ENCODE measurements around the gene BHLHE41.
A peak's percentile ranks its signal among the peaks of the same experiment; 100 is the strongest.

BHLHE41 gene

GRCh38 chr12:26149968-26150500, 25.2 kb upstream of the BHLHE41 start:
- peaks cover 8% of the 10 kb centered on the region for H3K27me3 Mint-ChIP-seq
- no peak overlapping the region for H3K27ac Mint-ChIP-seq
- H3K4me1 Mint-ChIP-seq (ENCODE audit: low read depth): no peaks in the 10 kb centered on the region
- no peaks in the 10 kb centered on the region for H3K9me3 Mint-ChIP-seq (ENCODE audit: low read depth)
- no peaks in the 10 kb centered on the region for H3K36me3 Mint-ChIP-seq
- H3K4me3 Mint-ChIP-seq: no peak overlapping the region

GRCh38 chr12:26148291-26148690, 23.5 kb upstream of the BHLHE41 start:
- H3K27me3 Mint-ChIP-seq: peaks cover 6% of the 10 kb centered on the region
- no peaks in the 10 kb centered on the region for H3K4me1 Mint-ChIP-seq (ENCODE audit: low read depth)
- H3K36me3 Mint-ChIP-seq: no peaks in the 10 kb centered on the region
- H3K4me3 Mint-ChIP-seq: no peak overlapping the region
- no peaks in the 10 kb centered on the region for H3K9me3 Mint-ChIP-seq (ENCODE audit: low read depth)
- H3K27ac Mint-ChIP-seq: no peak overlapping the region

GRCh38 chr12:26143291-26143690, 18.5 kb upstream of the BHLHE41 start:
- no peak overlapping the region for H3K4me3 Mint-ChIP-seq
- H3K9me3 Mint-ChIP-seq (ENCODE audit: low read depth): no peaks in the 10 kb centered on the region
- H3K4me1 Mint-ChIP-seq (ENCODE audit: low read depth): no peaks in the 10 kb centered on the region
- H3K36me3 Mint-ChIP-seq: no peaks in the 10 kb centered on the region
- peaks cover 4% of the 10 kb centered on the region for H3K27me3 Mint-ChIP-seq
- H3K27ac Mint-ChIP-seq: no peak overlapping the region

- Mint-ChIP-seq H3K36me3 (no peaks in the 10 kb centered on the region), H3K9me3 (ENCODE audit: low read depth) (no peaks in the 10 kb centered on the region), H3K27ac (no peak overlapping the region), H3K27me3 (peaks cover 5% of the 10 kb centered on the region), H3K4me1 (ENCODE audit: low read depth) (no peaks in the 10 kb centered on the region), H3K4me3 (no peak overlapping the region)
These were observed 14.0 kb upstream of the BHLHE41 start for GRCh38 chr12:26138860-26139259.

GRCh38 chr12:26136688-26137087, 11.9 kb upstream of the BHLHE41 start:
- H3K4me3 Mint-ChIP-seq: no peak overlapping the region
- H3K27me3 Mint-ChIP-seq: peaks cover 12% of the 10 kb centered on the region
- no peaks in the 10 kb centered on the region for H3K9me3 Mint-ChIP-seq (ENCODE audit: low read depth)
- no peaks in the 10 kb centered on the region for H3K4me1 Mint-ChIP-seq (ENCODE audit: low read depth)
- no peak overlapping the region for H3K27ac Mint-ChIP-seq
- no peaks in the 10 kb centered on the region for H3K36me3 Mint-ChIP-seq

GRCh38 chr12:26135571-26135970, 10.7 kb upstream of the BHLHE41 start:
- Mint-ChIP-seq H3K4me3 (no peak overlapping the region), H3K36me3 (no peaks in the 10 kb centered on the region), H3K27me3 (peaks cover 17% of the 10 kb centered on the region), H3K9me3 (ENCODE audit: low read depth) (no peaks in the 10 kb centered on the region), H3K27ac (no peak overlapping the region), H3K4me1 (ENCODE audit: low read depth) (no peaks in the 10 kb centered on the region)

- no peaks in the 10 kb centered on the region for H3K36me3 Mint-ChIP-seq
- peaks cover 19% of the 10 kb centered on the region for H3K27me3 Mint-ChIP-seq
- H3K4me1 Mint-ChIP-seq (ENCODE audit: low read depth): no peaks in the 10 kb centered on the region
- H3K27ac Mint-ChIP-seq: no peak overlapping the region
- no peaks in the 10 kb centered on the region for H3K9me3 Mint-ChIP-seq (ENCODE audit: low read depth)
- no peak overlapping the region for H3K4me3 Mint-ChIP-seq
These were observed 10.2 kb upstream of the BHLHE41 start for GRCh38 chr12:26135010-26135420.

- peaks cover 22% of the 10 kb centered on the region for H3K27me3 Mint-ChIP-seq
- no peaks in the 10 kb centered on the region for H3K4me1 Mint-ChIP-seq (ENCODE audit: low read depth)
- H3K4me3 Mint-ChIP-seq: no peak overlapping the region
- no peak overlapping the region for H3K27ac Mint-ChIP-seq
- no peaks in the 10 kb centered on the region for H3K36me3 Mint-ChIP-seq
- H3K9me3 Mint-ChIP-seq (ENCODE audit: low read depth): no peaks in the 10 kb centered on the region
These were observed 9.7 kb upstream of the BHLHE41 start for GRCh38 chr12:26134540-26134939.

GRCh38 chr12:26133521-26133920, 8.7 kb upstream of the BHLHE41 start:
- no peaks in the 10 kb centered on the region for H3K9me3 Mint-ChIP-seq (ENCODE audit: low read depth)
- no peaks in the 10 kb centered on the region for H3K4me1 Mint-ChIP-seq (ENCODE audit: low read depth)
- H3K4me3 Mint-ChIP-seq: no peak overlapping the region
- H3K36me3 Mint-ChIP-seq: no peaks in the 10 kb centered on the region
- H3K27ac Mint-ChIP-seq: no peak overlapping the region
- peaks cover 25% of the 10 kb centered on the region for H3K27me3 Mint-ChIP-seq

- peaks cover 31% of the 10 kb centered on the region for H3K27me3 Mint-ChIP-seq
- H3K27ac Mint-ChIP-seq: no peak overlapping the region
- no peaks in the 10 kb centered on the region for H3K4me1 Mint-ChIP-seq (ENCODE audit: low read depth)
- no peaks in the 10 kb centered on the region for H3K36me3 Mint-ChIP-seq
- no peaks in the 10 kb centered on the region for H3K9me3 Mint-ChIP-seq (ENCODE audit: low read depth)
- no peak overlapping the region for H3K4me3 Mint-ChIP-seq
These were observed 8.0 kb upstream of the BHLHE41 start for GRCh38 chr12:26132866-26133265.

GRCh38 chr12:26131936-26132335, 7.1 kb upstream of the BHLHE41 start:
- Mint-ChIP-seq H3K27me3 (peaks cover 39% of the 10 kb centered on the region), H3K9me3 (ENCODE audit: low read depth) (no peaks in the 10 kb centered on the region), H3K27ac (no peak overlapping the region), H3K4me3 (no peak overlapping the region), H3K36me3 (no peaks in the 10 kb centered on the region), H3K4me1 (ENCODE audit: low read depth) (no peaks in the 10 kb centered on the region)

- no peaks in the 10 kb centered on the region for H3K36me3 Mint-ChIP-seq
- no peak overlapping the region for H3K4me3 Mint-ChIP-seq
- no peak overlapping the region for H3K27ac Mint-ChIP-seq
- no peaks in the 10 kb centered on the region for H3K9me3 Mint-ChIP-seq (ENCODE audit: low read depth)
- no peaks in the 10 kb centered on the region for H3K4me1 Mint-ChIP-seq (ENCODE audit: low read depth)
- H3K27me3 Mint-ChIP-seq: peaks cover 41% of the 10 kb centered on the region
These were observed 5.9 kb upstream of the BHLHE41 start for GRCh38 chr12:26130728-26131127.

- peaks cover 53% of the 10 kb centered on the region for H3K27me3 Mint-ChIP-seq
- no peak overlapping the region for H3K4me3 Mint-ChIP-seq
- peaks cover 21% of the 10 kb centered on the region for H3K4me1 Mint-ChIP-seq (ENCODE audit: low read depth)
- H3K27ac Mint-ChIP-seq: no peak overlapping the region
- no peaks in the 10 kb centered on the region for H3K36me3 Mint-ChIP-seq
- no peaks in the 10 kb centered on the region for H3K9me3 Mint-ChIP-seq (ENCODE audit: low read depth)
These were observed 3.3 kb upstream of the BHLHE41 start for GRCh38 chr12:26128168-26128567.

GRCh38 chr12:26127404-26127803, 2.6 kb upstream of the BHLHE41 start:
- Mint-ChIP-seq H3K36me3 (no peaks in the 10 kb centered on the region), H3K27me3 (peaks cover 51% of the 10 kb centered on the region)

GRCh38 chr12:26126340-26127284, 1.8 kb upstream of the BHLHE41 start:
- Mint-ChIP-seq H3K36me3 (no peaks in the 10 kb centered on the region), H3K27me3 (peaks cover 52% of the 10 kb centered on the region), H3K27ac (no peak overlapping the region), H3K4me1 (ENCODE audit: low read depth) (peaks cover 28% of the 10 kb centered on the region), H3K4me3 (peak overlapping the region; percentile 83), H3K9me3 (ENCODE audit: low read depth) (no peaks in the 10 kb centered on the region)

More at GRCh38 chr12:26127404-26127803, 2.6 kb upstream of the BHLHE41 start:
- H3K4me1 Mint-ChIP-seq (ENCODE audit: low read depth): peaks cover 25% of the 10 kb centered on the region
- no peak overlapping the region for H3K27ac Mint-ChIP-seq
- H3K9me3 Mint-ChIP-seq (ENCODE audit: low read depth): no peaks in the 10 kb centered on the region
- peak overlapping the region; percentile 48 for H3K4me3 Mint-ChIP-seq
